Endothelial cell of umbilical vein (primary cell): ENCODE data around the gene KLF17. TPM values are rescaled to one million over a fixed set of nuclear protein-coding genes. Genes with fewer than 3 reads are reported as not detected.

Experiments
- BruUV-seq: library from RNA; stranded (reverse); fragments of 400-500 nt; replicated peaks from 2 replicates; lab custom pipeline; 2021; lab: Mats Ljungman, UMichigan
- CTCF ChIA-PET: fragments of 300-600, 350-600 bp; sonication (Branson Sonifier 250); formaldehyde crosslinking; loops from one replicate; lab custom pipeline; 2021; ENCODE audit warnings: antibody characterized with exemption, inconsistent platforms; lab: Charles Lee
- POLR2A ChIA-PET: fragments of 300-600, 350-600 bp; sonication (Branson Sonifier 250); formaldehyde crosslinking; loops from one replicate; lab custom pipeline; 2021; ENCODE audit warnings: antibody characterized with exemption, inconsistent platforms; lab: Charles Lee
- DNase-seq: peaks from one replicate; pipeline ENCODE4 v3.0.0-alpha.2; 2011; ENCODE audit warnings: low read depth, low spot score
- FAIRE-seq: peaks from 2 replicates; lab custom pipeline; 2011; peaks lifted over from hg19 to GRCh38; lab: Jason Lieb, UNC
- H2AFZ ChIP-seq: 2 replicates; pipeline ENCODE4 v1.6.0; 2012; ENCODE audit warnings: low read depth, low read length, control low read depth, inconsistent platforms
- H3K27ac ChIP-seq: 2 replicates; pipeline ENCODE4 v1.5.1; 2011; ENCODE audit warnings: low read depth, mild to moderate bottlenecking, control low read depth, low read length, moderate library complexity; ENCODE audit not compliant: insufficient read depth
- H3K27me3 ChIP-seq, 2 experiments: 2 replicates each; pipeline versions ENCODE4 v1.6.0 to v1.6.1; 2011; ENCODE audit warnings: low read length in 2 of 2, mixed read lengths in 1 of 2; ENCODE audit not compliant: control insufficient read depth in 2 of 2, insufficient read depth in 2 of 2
- H3K36me3 ChIP-seq, 2 experiments: 2 replicates in 1 of 2; 3 replicates in 1 of 2; pipeline ENCODE4 v1.5.1; 2011; ENCODE audit warnings: low read length in 2 of 2, mild to moderate bottlenecking in 1 of 2, moderate library complexity in 1 of 2; ENCODE audit not compliant: control insufficient read depth in 2 of 2, insufficient read depth in 2 of 2; ENCODE audit errors: extremely low read depth in 1 of 2
- H3K4me1 ChIP-seq: 3 replicates; pipeline ENCODE4 v1.5.1; 2011; ENCODE audit warnings: mild to moderate bottlenecking, low read length; ENCODE audit not compliant: control insufficient read depth, insufficient read depth; ENCODE audit errors: extremely low read depth
- H3K4me2 ChIP-seq: 2 replicates; pipeline ENCODE4 v1.6.1; 2011; ENCODE audit warnings: low read length, control low read depth, mixed read lengths; ENCODE audit not compliant: insufficient read depth
- H3K4me3 ChIP-seq, 3 experiments: fragments of 200-600 bp in 1 of 3; sonication (generic), shearing (Covaris generic) in 1 of 3; replicated peaks in 1 of 3; 2 replicates each; pipeline ENCODE4 v1.5.1; 2011 to 2016; ENCODE audit warnings: control low read depth in 3 of 3, low read length in 3 of 3, mild to moderate bottlenecking in 2 of 3, inconsistent platforms in 1 of 3, low read depth in 1 of 3, moderate library complexity in 1 of 3; ENCODE audit not compliant: insufficient read depth in 1 of 3
- H3K79me2 ChIP-seq: 2 replicates; pipeline ENCODE4 v1.6.0; 2012; ENCODE audit warnings: low read length, inconsistent platforms; ENCODE audit not compliant: control insufficient read depth, insufficient read depth
- H3K9ac ChIP-seq: replicated peaks from 2 replicates; pipeline ENCODE3; 2011; ENCODE audit warnings: low read length, control low read depth; ENCODE audit not compliant: insufficient read depth; ENCODE audit errors: extremely low read depth
- H3K9me1 ChIP-seq: replicated peaks from 3 replicates; pipeline ENCODE4 v1.6.0; 2011; ENCODE audit warnings: mild to moderate bottlenecking, low read length; ENCODE audit not compliant: control insufficient read depth, insufficient read depth; ENCODE audit errors: extremely low read depth
- H3K9me3 ChIP-seq: replicated peaks from 2 replicates; pipeline ENCODE4 v1.5.1; 2012; ENCODE audit warnings: low read length, inconsistent platforms; ENCODE audit not compliant: control insufficient read depth, insufficient read depth
- H4K20me1 ChIP-seq: replicated peaks from 2 replicates; pipeline ENCODE3; 2011; ENCODE audit warnings: mild to moderate bottlenecking, low read length; ENCODE audit not compliant: control insufficient read depth, insufficient read depth; ENCODE audit errors: extremely low read depth
- CTCF ChIP-seq, 2 donors: IDR thresholded peaks; 1 replicate in 1 of 2; 2 replicates in 1 of 2; pipeline ENCODE4 v1.5.1; 2011; ENCODE audit warnings: low read length in 2 of 2, mild to moderate bottlenecking in 2 of 2, moderate library complexity in 2 of 2, control low read depth in 1 of 2, inconsistent platforms in 1 of 2, low read depth in 1 of 2; ENCODE audit not compliant: insufficient read depth in 1 of 2; ENCODE audit errors: extremely low read depth in 1 of 2
- EZH2 ChIP-seq: IDR thresholded peaks from 2 replicates; pipeline ENCODE4 v1.6.1; 2012; ENCODE audit warnings: borderline replicate concordance, low read depth, mild to moderate bottlenecking, moderate library complexity, low read length, inconsistent platforms; ENCODE audit not compliant: severe bottlenecking
- FOS ChIP-seq: IDR thresholded peaks from 2 replicates; pipeline ENCODE4 v1.6.1; 2011; ENCODE audit warnings: mild to moderate bottlenecking, low read length, moderate library complexity, borderline replicate concordance; ENCODE audit not compliant: insufficient read depth
- GATA2 ChIP-seq: IDR thresholded peaks from 2 replicates; pipeline ENCODE4 v1.7.0; 2011; ENCODE audit warnings: low read depth, mild to moderate bottlenecking, moderate library complexity, mixed read lengths, low read length; ENCODE audit not compliant: insufficient read length, insufficient read depth
- JUN ChIP-seq: IDR thresholded peaks from 2 replicates; pipeline ENCODE4 v1.6.1; 2011; ENCODE audit warnings: borderline replicate concordance, low read depth; ENCODE audit not compliant: insufficient read length, insufficient read depth
- MYC ChIP-seq: IDR thresholded peaks from one replicate; pipeline ENCODE4 v1.6.1; 2011; ENCODE audit warnings: mild to moderate bottlenecking, low read depth, low read length
- POLR2A ChIP-seq: IDR thresholded peaks from 2 replicates; pipeline ENCODE4 v1.6.1; 2012; ENCODE audit warnings: low read depth, mild to moderate bottlenecking, control low read depth, low read length
- POLR2AphosphoS5 ChIP-seq: IDR thresholded peaks from 2 replicates; pipeline ENCODE4 v1.6.1; 2012; ENCODE audit warnings: low read depth, mild to moderate bottlenecking, control low read depth, low read length, moderate library complexity; ENCODE audit not compliant: insufficient read depth
- dilution Hi-C: fragments of 300-500 bp; cut with MboI; formaldehyde crosslinking; loops from one replicate; pipeline ENCODE4 v1.15.0; 2019; ENCODE audit warnings: low sequenced_read_pairs; ENCODE audit not compliant: extremely low pct_ligation_motif_present
- intact Hi-C: fragments of 100-400 bp; cut with micrococcal nuclease; formaldehyde crosslinking; loops from one replicate; pipeline ENCODE4 v1.10.0; 2022
- polyA plus RNA-seq, 4 experiments: library from polyadenylated mRNA; depleted of rRNA in 3 of 4; stranded (reverse) in 3 of 4; unstranded in 1 of 4; fragments of >200 nt; gene quantifications; 2 replicates each; pipeline versions ENCODE4 v1.2.1 to v1.2.3, GENCODE V29; 2011 to 2012; ENCODE audit warnings: missing spikeins in 1 of 4
- total RNA-seq: library from RNA; stranded (reverse); gene quantifications from 2 replicates; pipeline ENCODE4 v1.2.3, GENCODE V29; 2021
- TF ChIP-seq, protein P1 (sequence below): IDR thresholded peaks from 2 replicates; pipeline ENCODE4 v1.6.1; 2011; ENCODE audit not compliant: insufficient read depth, insufficient read length

KLF17 gene
- total and polyA plus RNA-seq, 2 donors (not counting 3 experiments of a cell fraction or from before 2014, with no cell fraction given): not detected

- H3K36me3 ChIP-seq: no peaks in the 10 kb centered on the region
- no peak overlapping the region for H2AFZ ChIP-seq
- no peak overlapping the region for H3K9ac ChIP-seq
- peaks cover 0 to 8% of the 10 kb centered on the region in 2 experiments for H3K27me3 ChIP-seq
- POLR2A ChIA-PET: no interaction called here
- H3K4me2 ChIP-seq: no peak overlapping the region
- intact Hi-C loops (no loop called here), dilution Hi-C loops (no loop called here)
- H3K27ac ChIP-seq: no peak overlapping the region
- FAIRE-seq (no peak), DNase-seq (no peak)
- no peaks in the 10 kb centered on the region for H4K20me1 ChIP-seq
- CTCF ChIA-PET: interaction anchor here (0.7 to 1.3 kb wide), 3 partner anchors 9 to 28 kb away, joined by 3 read pairs; no protein-coding TSS in a partner anchor
- H3K4me1 ChIP-seq: no peaks in the 10 kb centered on the region
- BruUV-seq: no TSS peak
- no peaks in the 10 kb centered on the region for H3K9me1 ChIP-seq
- no peak overlapping the region for H3K4me3 ChIP-seq
- H3K79me2 ChIP-seq: no peaks in the 10 kb centered on the region
- TF ChIP-seq POLR2AphosphoS5: no peak
- TF ChIP-seq POLR2A: no peak
- no peak for TF ChIP-seq FOS
- TF ChIP-seq, protein P1, sequence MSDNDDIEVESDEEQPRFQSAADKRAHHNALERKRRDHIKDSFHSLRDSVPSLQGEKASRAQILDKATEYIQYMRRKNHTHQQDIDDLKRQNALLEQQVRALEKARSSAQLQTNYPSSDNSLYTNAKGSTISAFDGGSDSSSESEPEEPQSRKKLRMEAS: no peak
- TF ChIP-seq MYC: no peak
- no peak for TF ChIP-seq CTCF (IDR thresholded peaks at IDR 0.05; ENCODE audit: extremely low read depth in 1 of 2, insufficient read depth in 1 of 2, low read depth in 1 of 2, low read length in 2 of 2)
- TF ChIP-seq JUN: no peak
- TF ChIP-seq GATA2: no peak
- TF ChIP-seq EZH2: no peak
- no peaks in the 10 kb centered on the region for H3K9me3 ChIP-seq
These were observed 10.4 kb upstream of the KLF17 start for GRCh38 chr1:44108241-44108640.
